H1 (cell line): ENCODE data around the gene PHLPP1. TPM values are rescaled to one million over a fixed set of nuclear protein-coding genes. Genes with fewer than 3 reads are reported as not detected.

Experiments
- CEBPB ChIP-seq: IDR thresholded peaks from 2 replicates; pipeline ENCODE4 v1.6.1; 2012; ENCODE audit warnings: low read depth, low read length
- KDM1A ChIP-seq: fragments of 200-600, 300-600 bp; sonication (generic); IDR thresholded peaks from 2 replicates; pipeline ENCODE4 v1.7.1; 2016; ENCODE audit warnings: mild to moderate bottlenecking, low read length, borderline replicate concordance
- RFX5 ChIP-seq: IDR thresholded peaks from 2 replicates; pipeline ENCODE4 v1.6.1; 2011; ENCODE audit warnings: low read depth, low read length, improper control_type of control experiment, borderline replicate concordance
- RXRA ChIP-seq: IDR thresholded peaks from 2 replicates; pipeline ENCODE4 v1.6.1; 2011; ENCODE audit warnings: low read depth, mild to moderate bottlenecking, low read length, moderate library complexity; ENCODE audit not compliant: insufficient read depth
- TAF7 ChIP-seq: optimal IDR thresholded peaks from 2 replicates; pipeline ENCODE3; 2011; ENCODE audit warnings: low read depth, mild to moderate bottlenecking, inconsistent platforms, low read length, moderate library complexity, borderline replicate concordance
- TBP ChIP-seq: IDR thresholded peaks from 2 replicates; pipeline ENCODE4 v1.6.1; 2011; ENCODE audit warnings: low read depth, low read length, improper control_type of control experiment
- TEAD4 ChIP-seq: IDR thresholded peaks from 2 replicates; pipeline ENCODE4 v1.6.1; 2012; ENCODE audit warnings: low read depth, low read length, inconsistent platforms, mixed read lengths
- polyA plus RNA-seq, 7 experiments: library from polyadenylated mRNA; depleted of rRNA in 3 of 7; stranded (reverse) in 5 of 7; unstranded in 2 of 7; fragments of >200 nt in 5 of 7; fragments of 200-250 nt in 2 of 7; gene quantifications; 1 replicate in 5 of 7; 2 replicates in 1 of 7; 4 replicates in 1 of 7; pipeline versions ENCODE4 v1.2.1 to v1.2.3, GENCODE V29; 2011 to 2013; ENCODE audit warnings: missing spikeins in 2 of 7, mixed read lengths in 2 of 7
- total RNA-seq: library from RNA; stranded (reverse); fragmentation: NEBNext Ultra II Directional; extraction: Animal tissue kit (Norgen Biotek cat#: 25700); gene quantifications from 2 replicates; pipeline ENCODE4 v1.2.1, GENCODE V29; 2021

PHLPP1 gene
- total and polyA plus RNA-seq, 2 of the 8 experiments (the other 6 are each of a cell fraction or from before 2014, with no cell fraction given) = 28.0 to 66.3 TPM

- TF ChIP-seq TBP (no peak), TAF7 (no peak), TEAD4 (no peak), RXRA (no peak), RFX5 (no peak), CEBPB (no peak), KDM1A (no peak)
- TF ChIP-seq, all 59 proteins: peak for 0
Measured at GRCh38 chr18:62736077-62736855, 20.9 kb downstream of the PHLPP1 start (continued).
